Large intestine (tissue), 3 donors: ENCODE measurements around the gene GLCCI1. TPM values are rescaled to one million over a fixed set of nuclear protein-coding genes. Genes with fewer than 3 reads are reported as not detected.
"Not testable (repeated sequence)": the region's sequence is repeated elsewhere in the genome, so short reads cannot be mapped to it uniquely, and the experiment has no call there.

Experiments
- DNase-seq, 2 donors: peaks; one replicate each; pipeline versions ENCODE4 v3.0.0 to v3.0.0-alpha.2; 2013
- H3K27ac ChIP-seq: one replicate; pipeline ENCODE4 v1.5.1; 2013; ENCODE audit warnings: low read length
- H3K27me3 ChIP-seq: 2 replicates; pipeline ENCODE4 v1.6.1; 2013; ENCODE audit warnings: low read length; ENCODE audit not compliant: control insufficient read depth, insufficient read depth
- H3K36me3 ChIP-seq: 2 replicates; pipeline ENCODE4 v1.6.1; 2013; ENCODE audit warnings: low read length; ENCODE audit not compliant: control insufficient read depth, insufficient read depth
- H3K4me1 ChIP-seq: one replicate; pipeline ENCODE4 v1.6.1; 2013; ENCODE audit warnings: low read length; ENCODE audit not compliant: control insufficient read depth, insufficient read depth
- H3K4me3 ChIP-seq: one replicate; pipeline ENCODE4 v1.5.1; 2013; ENCODE audit warnings: low read length
- H3K9me3 ChIP-seq: one replicate; pipeline ENCODE4 v1.6.1; 2013; ENCODE audit warnings: mild to moderate bottlenecking, low read depth, low read length, moderate library complexity; ENCODE audit not compliant: control insufficient read depth
- WGBS: methylation state at CpG from one replicate; pipeline ENCODE4 v1.1.5; 2013; ENCODE audit warnings: low lambda C conversion rate; ENCODE audit not compliant: insufficient coverage; 5-methylcytosine and 5-hydroxymethylcytosine counted together
- polyA plus RNA-seq: library from polyadenylated mRNA; unstranded; fragments of 120-200 nt; gene quantifications from one replicate; pipeline ENCODE4 v1.2.1, GENCODE V29; 2013

The GLCCI1 gene
- polyA plus RNA-seq, 1 donor: 13.8 TPM

DNA sequence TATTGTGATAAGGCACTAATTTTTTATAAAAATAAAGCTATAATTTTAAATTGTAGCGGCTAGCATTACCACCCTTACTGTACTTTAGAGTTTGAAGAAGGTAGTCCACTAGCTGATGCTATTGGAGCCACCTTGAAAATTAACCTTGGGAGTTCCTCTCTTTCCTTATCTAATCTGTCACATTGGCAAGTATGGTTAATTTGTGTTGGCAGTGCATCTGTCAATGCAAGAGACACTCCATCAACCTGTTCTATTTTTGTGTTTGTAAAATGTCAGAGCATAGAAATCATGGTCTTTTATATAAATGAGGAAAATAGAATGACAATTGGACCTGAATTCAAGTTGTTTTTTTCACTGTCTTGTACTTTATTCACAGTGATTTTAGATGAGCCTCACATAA lies 20.5 kb downstream of the GLCCI1 start:
- Histone ChIP-seq H3K4me3 (no peak overlapping the region), H3K27ac (no peak overlapping the region)
- no CpG with 5 or more reads among the region's 1 CpG for WGBS

DNA sequence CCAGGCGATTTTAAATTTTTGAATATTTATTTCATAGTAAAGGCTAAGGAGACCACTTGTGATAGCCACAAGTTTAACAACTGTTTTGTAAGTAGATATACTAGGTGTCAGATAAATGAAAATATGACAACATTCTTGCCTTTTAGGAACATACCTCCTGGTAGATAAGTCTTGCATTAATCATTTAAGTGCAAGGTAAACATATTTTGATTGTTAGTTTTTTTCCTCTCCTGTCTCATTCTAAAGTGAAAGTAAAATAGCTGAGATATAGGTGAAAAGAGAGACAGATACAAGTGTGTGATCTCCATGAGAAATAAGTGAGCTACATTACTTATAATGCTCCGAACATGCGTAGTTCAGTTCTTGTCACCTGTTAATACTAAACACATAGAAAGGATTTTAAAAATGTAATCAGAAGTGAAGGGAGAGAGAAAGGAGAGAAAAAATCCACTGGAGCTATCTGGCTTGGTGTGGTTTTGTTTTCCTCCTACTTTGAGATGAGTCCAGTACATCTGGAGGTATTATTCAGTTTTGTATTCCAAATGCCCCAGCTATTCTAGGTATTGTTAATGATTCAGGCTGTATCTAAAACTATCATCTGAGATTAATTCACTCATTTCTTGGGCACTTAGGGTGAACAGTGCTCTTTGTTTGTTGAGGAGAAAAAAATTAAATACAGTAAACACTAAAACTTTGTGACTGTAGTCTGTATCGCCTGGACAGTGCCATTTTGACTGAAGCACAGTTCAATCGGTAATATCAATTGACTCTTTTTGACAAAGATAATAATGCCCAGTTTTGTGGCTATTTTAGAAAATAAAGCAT lies 21.2 kb downstream of the GLCCI1 start:
- H3K27ac ChIP-seq: no peak overlapping the region

More for the DNA sequence above, 20.5 kb downstream of the GLCCI1 start:
- DNase-seq: no peak
- Histone ChIP-seq H3K36me3 (no peaks in the 10 kb centered on the region), H3K27me3 (no peaks in the 10 kb centered on the region), H3K9me3 (peaks cover 10% of the 10 kb centered on the region), H3K4me1 (no peaks in the 10 kb centered on the region)

GRCh38 chr7:7990441-7990761 lies 21.8 kb downstream of the GLCCI1 start:
- H3K27ac ChIP-seq: no peak overlapping the region

More for the DNA sequence above, 21.2 kb downstream of the GLCCI1 start:
- H3K4me1 ChIP-seq: no peaks in the 10 kb centered on the region
- no peak overlapping the region for H3K4me3 ChIP-seq
- DNase-seq: no peak
- peaks cover 10% of the 10 kb centered on the region for H3K9me3 ChIP-seq
- no peaks in the 10 kb centered on the region for H3K36me3 ChIP-seq
- H3K27me3 ChIP-seq: no peaks in the 10 kb centered on the region
- 100% methylated on average over 1 of the region's 5 CpGs for WGBS

GRCh38 chr7:7992506-7992905 lies 23.9 kb downstream of the GLCCI1 start:
- Histone ChIP-seq H3K27ac (no peak overlapping the region), H3K9me3 (peaks cover 12% of the 10 kb centered on the region), H3K27me3 (no peaks in the 10 kb centered on the region), H3K36me3 (no peaks in the 10 kb centered on the region), H3K4me3 (no peak overlapping the region), H3K4me1 (no peaks in the 10 kb centered on the region)
- no peak for DNase-seq
- 100% methylated on average over 1 of the region's 1 CpG for WGBS

More at GRCh38 chr7:7990441-7990761, 21.8 kb downstream of the GLCCI1 start:
- Histone ChIP-seq H3K4me1 (no peaks in the 10 kb centered on the region), H3K4me3 (no peak overlapping the region), H3K36me3 (no peaks in the 10 kb centered on the region), H3K27me3 (no peaks in the 10 kb centered on the region), H3K9me3 (peaks cover 12% of the 10 kb centered on the region)
- WGBS: no CpG with 5 or more reads among the region's 2 CpGs
- no peak for DNase-seq

GRCh38 chr7:7995348-7995747 lies 26.8 kb downstream of the GLCCI1 start:
- DNase-seq, H3K4me1 ChIP-seq, H3K27ac ChIP-seq, H3K4me3 ChIP-seq, H3K36me3 ChIP-seq, H3K27me3 ChIP-seq: not testable (repeated sequence)
- H3K9me3 ChIP-seq: peaks cover 12% of the 10 kb centered on the region
- no CpG with 5 or more reads among the region's 6 CpGs for WGBS

GRCh38 chr7:7996568-7996967 lies 28.0 kb downstream of the GLCCI1 start:
- Histone ChIP-seq H3K9me3 (peaks cover 12% of the 10 kb centered on the region), H3K4me1 (no peaks in the 10 kb centered on the region)

GRCh38 chr7:8000315-8000941 lies 31.8 kb downstream of the GLCCI1 start:
- Histone ChIP-seq H3K27ac (no peak overlapping the region), H3K4me3 (no peak overlapping the region), H3K4me1 (no peaks in the 10 kb centered on the region), H3K36me3 (peaks cover 6% of the 10 kb centered on the region), H3K9me3 (no peaks in the 10 kb centered on the region), H3K27me3 (no peaks in the 10 kb centered on the region)
- no peak for DNase-seq
- 100% methylated on average over 1 of the region's 1 CpG for WGBS

More at GRCh38 chr7:7996568-7996967, 28.0 kb downstream of the GLCCI1 start:
- Histone ChIP-seq H3K27me3 (no peaks in the 10 kb centered on the region), H3K36me3 (no peaks in the 10 kb centered on the region), H3K4me3 (no peak overlapping the region), H3K27ac (no peak overlapping the region)
- no peak for DNase-seq

DNA sequence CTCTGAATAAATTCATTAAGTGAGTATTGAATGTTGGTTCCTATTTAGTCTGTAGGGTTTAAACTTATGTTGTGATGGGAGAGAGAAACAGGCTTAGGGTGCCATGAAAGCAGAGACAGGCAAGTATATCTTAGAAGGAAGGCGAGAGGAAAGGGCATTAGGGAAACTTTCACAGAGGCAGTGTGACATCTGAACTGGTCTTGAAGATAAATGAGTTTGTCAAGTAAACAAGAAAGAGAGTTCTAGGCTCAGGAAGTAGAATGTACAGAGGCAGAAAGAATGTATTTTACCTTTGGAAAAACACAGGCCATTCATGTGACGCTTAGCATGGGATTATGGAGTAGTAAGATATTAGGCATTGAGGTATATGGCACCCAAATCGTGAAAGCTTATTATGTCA lies 34.5 kb downstream of the GLCCI1 start:
- 83% methylated on average over 1 of the region's 3 CpGs for WGBS
- no peak overlapping the region for H3K4me3 ChIP-seq
- no peak for DNase-seq
- H3K27ac ChIP-seq: no peak overlapping the region
- no peaks in the 10 kb centered on the region for H3K9me3 ChIP-seq
- H3K4me1 ChIP-seq: no peaks in the 10 kb centered on the region
- peaks cover 18% of the 10 kb centered on the region for H3K36me3 ChIP-seq
- H3K27me3 ChIP-seq: no peaks in the 10 kb centered on the region

- WGBS: no CpG with 5 or more reads among the region's 1 CpG
- H3K4me3 ChIP-seq: no peak overlapping the region
- DNase-seq: no peak
These were observed 36.7 kb downstream of the GLCCI1 start for GRCh38 chr7:8005279-8005678.

GRCh38 chr7:8014399-8014798 lies 45.8 kb downstream of the GLCCI1 start:
- H3K9me3 ChIP-seq: no peaks in the 10 kb centered on the region
- H3K27ac ChIP-seq: no peak overlapping the region
- H3K27me3 ChIP-seq: no peaks in the 10 kb centered on the region
- H3K4me3 ChIP-seq: no peak overlapping the region
- DNase-seq: no peak
- H3K36me3 ChIP-seq: no peaks in the 10 kb centered on the region
- H3K4me1 ChIP-seq: no peaks in the 10 kb centered on the region

More at GRCh38 chr7:8005279-8005678, 36.7 kb downstream of the GLCCI1 start:
- no peaks in the 10 kb centered on the region for H3K27me3 ChIP-seq
- no peaks in the 10 kb centered on the region for H3K9me3 ChIP-seq
- peaks cover 21% of the 10 kb centered on the region for H3K36me3 ChIP-seq
- H3K27ac ChIP-seq: no peak overlapping the region
- H3K4me1 ChIP-seq: no peaks in the 10 kb centered on the region
